ENCODE measurements around the gene MAGI2.

MAGI2 gene

DNA sequence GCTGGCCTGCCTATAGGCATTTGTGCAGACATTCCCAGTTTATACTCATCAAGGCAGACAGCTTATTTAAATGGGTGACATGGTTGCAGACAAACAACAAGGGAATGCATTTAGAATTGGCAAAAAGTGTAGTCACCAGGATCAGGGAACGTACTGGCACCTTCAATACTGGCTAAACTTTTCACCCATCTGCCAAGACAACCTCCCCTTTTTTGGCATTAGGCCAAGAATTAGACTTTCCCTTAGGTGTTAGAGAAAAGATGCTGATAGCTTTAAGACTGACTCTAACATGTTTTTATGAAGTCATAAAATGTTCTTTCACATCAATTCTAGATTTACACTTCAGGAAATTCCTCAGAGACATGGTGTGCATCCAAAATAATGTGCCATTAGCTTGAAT is 1289.0 kb downstream of the MAGI2 start:
- FAIRE-seq = no peak

DNA sequence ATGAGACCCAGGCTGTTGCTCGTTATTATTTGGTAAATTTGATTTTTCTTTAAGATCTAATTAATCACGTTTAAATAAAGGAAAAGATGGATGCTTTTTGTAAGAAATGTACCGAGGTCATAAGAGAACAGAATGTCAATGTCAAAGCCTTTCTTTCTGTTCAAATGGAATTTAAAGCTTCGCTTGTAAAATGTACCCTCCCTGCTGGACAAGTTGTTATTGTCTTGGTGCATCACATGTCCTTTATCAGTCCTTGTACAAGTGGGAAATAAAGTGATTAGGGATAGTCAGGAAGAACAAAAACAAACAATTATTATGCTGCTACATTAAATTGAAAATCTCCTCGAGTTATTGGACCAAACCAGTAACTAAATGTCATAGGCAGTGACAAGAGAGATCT is 1291.7 kb downstream of the MAGI2 start:
- no peak for FAIRE-seq

DNA sequence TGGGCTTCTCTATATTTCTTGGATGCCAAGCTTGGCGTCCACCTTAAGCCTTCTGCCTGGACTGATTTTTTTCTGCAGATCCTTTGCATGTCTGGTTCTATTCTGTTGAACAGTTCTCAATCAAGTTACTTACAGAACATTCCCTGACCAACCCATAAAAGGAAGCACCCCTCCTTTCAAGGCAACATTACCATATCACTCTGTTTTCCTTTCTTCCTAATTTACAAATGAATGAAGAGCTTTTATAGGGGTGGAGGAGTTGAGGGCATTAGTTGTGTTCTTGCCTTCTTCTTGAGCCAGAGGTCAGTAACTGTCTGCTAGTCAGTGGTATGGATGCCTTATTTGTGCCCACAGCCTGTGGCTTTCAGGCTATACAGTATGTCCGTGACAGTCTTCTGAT is 1293.9 kb downstream of the MAGI2 start:
- FAIRE-seq = no peak

DNA sequence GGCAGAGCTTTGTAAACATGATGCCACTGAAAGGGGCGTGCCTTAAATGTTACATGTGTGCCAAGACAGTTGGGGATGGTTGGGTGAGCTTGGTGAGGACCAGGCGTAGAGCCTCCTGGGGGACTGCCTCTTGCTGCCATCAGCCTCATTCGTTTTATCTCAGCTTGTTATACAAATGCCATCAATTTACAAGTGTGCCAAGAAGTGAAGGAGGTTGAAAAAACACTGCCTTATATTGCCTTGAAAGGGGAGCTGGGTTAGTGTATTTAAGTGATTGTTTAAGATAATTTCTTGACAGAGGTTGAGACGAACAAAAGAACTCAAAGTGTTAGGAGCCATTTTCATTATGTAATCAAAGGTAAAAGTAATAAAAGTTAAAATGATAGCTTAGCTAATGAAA is 1300.2 kb downstream of the MAGI2 start:
- no peak for FAIRE-seq

DNA sequence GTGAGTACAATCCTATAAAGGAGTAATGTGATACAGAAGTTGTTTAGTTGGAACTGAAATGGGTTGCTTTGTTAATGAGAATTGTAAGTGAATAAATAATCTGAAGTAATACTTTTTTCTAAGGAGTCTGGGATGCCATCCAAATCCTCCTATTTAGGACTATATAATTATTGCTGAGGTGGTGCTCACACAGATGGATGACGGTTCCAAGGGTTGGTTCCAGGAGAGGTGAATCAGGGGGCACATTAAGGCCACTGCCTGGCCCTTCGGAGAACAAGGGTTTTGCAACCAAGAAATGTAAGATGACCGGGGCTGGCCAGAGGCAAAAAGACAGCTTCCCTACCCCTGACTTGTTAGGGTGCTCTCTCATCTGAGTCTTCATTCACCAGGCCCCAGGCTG is 1302.2 kb downstream of the MAGI2 start:
- FAIRE-seq = peak; percentile 38

DNA sequence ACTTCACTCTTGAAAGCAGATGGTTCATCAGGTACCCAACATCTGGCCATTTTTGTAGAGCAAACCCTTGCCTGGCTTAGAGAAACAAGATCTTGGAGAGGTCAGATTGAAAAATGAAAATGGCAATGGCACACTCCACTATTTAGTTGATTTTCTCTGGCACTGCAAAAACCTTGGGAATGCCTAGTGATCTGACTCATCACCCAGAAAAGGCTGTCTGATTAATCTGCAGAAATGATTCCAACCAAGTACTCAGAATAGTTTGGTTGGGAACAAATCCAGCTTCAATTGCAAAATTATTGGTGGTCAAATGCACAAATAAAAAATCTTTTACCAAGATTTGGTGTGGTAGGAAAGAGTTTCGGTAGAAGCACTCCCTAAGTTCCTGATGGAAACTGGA is 1303.7 kb downstream of the MAGI2 start:
- no peak for FAIRE-seq

DNA sequence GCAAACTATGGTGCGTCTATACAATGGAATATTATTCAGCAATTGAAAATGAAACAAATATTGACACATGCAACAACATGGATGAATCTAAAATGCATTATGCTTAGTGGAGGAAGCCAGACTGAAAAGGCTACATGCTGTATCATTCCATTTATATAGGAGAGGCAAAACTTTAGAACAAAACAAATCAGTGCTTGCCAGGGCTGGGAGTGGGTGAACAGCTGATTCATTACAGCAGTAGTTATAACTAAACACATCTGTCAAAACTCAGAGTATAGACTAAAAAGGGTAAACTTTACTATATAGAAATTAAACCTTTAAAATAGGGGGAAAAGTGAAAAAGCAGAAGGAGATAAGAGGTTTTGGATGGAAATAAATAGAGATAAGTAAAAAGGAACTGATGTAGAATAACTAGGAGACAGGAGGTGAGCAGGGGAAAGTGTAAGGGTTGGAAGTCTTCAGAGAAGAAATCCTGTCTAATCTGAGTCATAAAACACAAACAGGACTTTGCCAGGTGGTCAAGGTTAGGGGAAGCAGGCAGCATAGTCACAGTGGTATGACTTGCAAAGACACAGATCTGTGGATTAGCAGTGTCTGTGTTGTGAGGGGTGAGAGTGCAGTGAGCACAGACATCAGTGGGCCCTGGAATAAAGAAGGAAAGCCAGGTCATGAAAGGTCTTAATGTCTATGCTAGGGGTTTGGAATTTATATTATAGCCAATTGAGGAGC is 1305.1 kb downstream of the MAGI2 start:
- no peak for FAIRE-seq

DNA sequence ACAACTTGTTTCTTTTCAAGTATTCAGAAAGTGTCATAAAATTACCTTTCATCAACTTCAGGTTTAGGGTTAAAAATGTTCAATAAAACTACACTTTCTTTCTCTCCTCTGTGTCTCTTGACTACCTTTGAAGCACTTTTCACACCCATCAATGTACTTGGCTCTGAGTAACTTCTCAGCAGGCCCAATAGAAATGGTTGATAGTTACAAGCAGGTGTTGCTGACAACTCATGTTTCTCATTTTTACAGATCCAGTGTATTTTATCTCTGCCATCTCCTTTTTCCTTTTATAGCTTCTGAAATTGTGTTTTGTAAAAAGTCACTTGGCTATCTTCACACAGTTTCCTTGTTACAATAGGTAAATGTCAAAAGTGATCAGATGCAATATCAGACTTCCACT is 1306.9 kb downstream of the MAGI2 start:
- FAIRE-seq = no peak

DNA sequence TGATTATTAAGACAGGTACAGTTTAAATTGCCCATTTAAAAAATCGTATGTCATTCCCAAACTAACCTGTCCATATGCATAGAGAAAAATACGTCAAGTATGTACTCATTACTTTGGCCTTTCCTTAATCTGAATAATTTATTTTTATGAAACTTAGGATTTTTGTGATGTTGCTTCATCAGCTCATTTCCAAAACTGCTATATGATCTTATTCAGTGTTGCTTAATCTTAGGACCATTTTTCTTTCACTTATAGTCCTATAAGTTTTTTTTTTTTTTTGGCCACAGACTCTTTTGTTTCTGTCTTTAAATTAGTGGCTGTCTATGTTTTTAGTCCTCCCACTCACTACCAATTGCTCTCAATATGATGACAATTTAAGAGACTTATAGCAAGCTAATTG is 1309.8 kb downstream of the MAGI2 start:
- FAIRE-seq = no peak

DNA sequence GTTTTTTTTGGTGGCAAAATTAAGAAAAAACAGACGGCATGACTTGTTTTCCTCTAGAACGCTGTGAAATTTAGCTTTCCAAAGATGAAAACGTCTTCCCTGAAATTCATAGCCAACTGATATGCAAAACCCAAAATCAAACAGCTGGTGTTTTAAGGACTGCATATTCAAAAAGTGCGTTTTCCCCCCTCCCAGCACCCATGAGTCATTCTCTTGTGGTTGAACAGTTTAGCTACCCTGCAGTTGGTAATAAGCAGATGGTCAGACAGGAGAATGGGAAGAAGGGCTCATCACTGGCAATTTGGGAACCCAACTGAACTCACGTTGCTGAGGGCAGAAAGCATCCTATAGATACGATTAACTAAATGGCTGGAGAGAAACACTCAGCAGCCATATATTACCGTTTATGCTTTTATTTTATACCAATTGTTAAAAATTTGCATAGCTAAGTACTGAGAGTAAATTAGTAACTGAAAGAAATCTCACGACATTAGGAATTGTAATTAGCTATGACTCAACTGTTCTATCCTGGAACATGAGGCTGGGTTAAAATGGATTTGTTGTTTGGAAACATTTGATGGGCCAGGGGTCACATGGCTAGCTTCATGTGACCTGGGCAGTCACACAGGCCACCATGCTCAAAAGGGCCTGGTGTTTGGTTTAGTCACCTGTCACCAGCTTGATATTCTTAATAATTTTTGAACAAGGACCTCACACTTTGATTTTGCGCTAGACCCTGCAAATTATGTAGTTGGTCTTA is 1311.8 kb downstream of the MAGI2 start:
- no peak for FAIRE-seq

DNA sequence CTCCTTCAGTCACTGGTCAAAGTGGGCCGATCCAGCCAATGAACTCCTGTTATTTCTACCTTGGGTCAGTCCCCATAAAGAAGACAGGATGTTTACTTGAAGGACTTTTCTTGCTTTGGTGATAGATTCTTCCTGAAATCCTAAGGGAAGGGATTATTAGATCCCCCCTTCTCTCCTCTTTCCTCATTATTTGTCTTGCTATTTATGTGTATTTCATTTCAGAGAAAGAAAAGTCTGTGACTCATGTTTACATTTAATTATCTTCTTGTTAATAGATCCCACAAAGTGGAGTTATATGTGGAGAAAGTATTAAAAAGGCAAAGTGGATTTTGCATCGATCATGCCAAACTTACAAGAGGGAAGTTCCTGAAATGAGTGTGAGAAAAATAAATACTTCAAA is 1313.4 kb downstream of the MAGI2 start:
- FAIRE-seq = no peak

DNA sequence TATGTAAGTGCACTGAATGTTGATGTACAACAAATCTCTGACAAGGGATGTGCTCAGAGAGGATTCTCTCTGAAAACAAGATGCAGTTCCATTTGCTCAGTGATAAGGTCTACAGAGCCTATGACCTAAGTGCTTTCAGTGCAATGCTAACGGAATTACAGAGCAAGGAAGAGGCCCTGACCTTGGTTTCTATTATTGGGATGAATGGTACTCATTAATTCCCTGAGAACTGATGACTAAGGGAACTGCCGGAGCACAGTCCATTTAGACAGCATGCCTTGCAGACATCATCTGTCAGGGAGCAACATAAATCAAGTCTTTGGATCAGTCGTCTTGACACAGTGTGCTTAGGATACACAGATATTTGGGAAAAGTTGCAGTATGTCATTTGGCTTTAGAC is 1314.1 kb downstream of the MAGI2 start:
- FAIRE-seq = peak; percentile 79

DNA sequence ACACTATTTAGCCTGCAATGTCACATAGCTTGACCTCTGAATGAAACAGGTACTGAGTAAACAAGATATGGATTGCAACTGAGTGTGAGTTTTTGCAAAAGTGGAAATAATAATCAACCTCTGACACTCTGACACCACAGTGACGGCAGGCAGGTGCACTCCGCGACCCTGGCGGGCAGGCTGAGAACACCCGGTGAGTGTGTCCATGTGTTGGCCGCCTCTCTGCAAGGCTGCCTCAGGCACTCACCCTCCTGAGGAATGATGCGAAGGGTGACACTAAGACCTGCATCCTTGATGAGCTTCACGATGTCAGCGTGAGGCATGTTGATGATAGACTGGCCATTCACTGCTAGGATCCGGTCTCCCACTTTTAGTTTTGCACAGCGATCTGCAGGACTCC is 1318.7 kb downstream of the MAGI2 start:
- FAIRE-seq = no peak

DNA sequence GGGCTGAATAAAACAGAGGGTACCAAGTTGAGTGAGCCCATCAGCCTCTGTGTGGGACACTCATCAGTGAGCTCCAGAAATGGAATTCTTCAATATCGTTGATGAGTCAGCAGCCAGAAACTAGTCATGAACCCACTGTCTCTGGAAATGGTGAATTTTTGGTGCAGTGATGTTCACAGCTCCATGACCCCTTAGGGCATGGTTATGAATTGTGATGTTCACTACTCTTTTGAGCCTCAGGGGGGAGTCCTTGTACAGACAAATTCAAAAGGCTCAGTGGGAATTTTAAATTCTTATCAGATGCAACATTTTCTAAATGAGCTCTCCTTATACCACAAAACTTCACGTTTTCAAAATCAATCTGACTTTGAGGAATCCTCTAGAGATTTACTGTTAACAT is 1319.2 kb downstream of the MAGI2 start:
- FAIRE-seq = peak; percentile 90

DNA sequence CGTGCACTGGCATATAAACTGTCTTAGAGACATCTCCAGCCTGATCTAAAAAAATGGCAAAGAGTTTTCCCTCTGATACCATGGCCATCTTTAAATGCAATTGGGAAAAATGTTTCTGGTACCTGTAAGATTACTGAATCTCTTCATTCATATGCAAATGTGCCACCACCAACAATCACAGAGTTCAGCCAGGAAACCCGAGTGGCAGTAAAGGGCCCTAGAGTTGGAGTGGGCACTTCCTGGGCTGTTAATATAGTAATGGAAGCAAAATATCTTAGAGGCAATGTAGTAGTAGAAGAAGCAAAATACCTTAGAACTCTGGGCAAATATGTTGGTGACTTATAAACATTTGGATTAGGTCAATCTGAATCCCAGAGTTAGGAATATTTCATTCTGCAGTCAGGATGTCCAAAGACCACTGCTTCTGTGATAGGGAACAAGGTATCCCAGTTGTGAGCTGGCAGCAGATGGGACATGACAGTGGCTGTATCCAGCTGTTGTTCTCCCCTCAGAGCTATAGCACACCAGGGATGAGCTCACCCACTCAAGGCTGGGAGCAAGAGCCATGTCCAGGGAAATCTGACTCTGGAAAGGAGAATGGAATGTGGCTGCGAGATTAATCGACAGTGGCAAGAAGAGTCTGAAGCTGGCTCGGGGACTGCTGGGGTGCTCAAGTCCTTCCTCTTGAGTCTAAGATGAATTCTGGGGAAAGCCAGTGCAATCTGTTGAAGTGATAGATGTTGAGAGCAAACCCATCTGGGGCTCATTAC is 1322.8 kb downstream of the MAGI2 start:
- no peak for FAIRE-seq

DNA sequence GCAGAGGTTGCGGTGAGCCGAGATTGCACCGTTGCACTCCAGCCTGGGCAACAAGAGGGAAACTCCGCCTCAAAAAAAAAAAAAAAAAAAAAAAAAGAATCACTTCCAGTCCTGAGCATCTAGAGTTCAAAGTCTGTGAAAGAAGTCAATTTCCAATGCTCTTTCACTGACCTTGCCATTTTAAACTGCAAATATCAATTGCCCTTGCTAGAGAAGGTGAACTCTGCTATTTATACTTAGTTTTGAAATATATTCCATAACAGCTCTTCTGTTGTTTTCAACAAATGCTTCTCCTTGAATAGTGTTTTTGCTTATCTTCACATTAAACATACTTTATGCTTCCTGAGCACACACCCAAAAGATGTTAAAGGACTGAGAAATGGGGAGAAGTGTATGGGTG is 1323.6 kb downstream of the MAGI2 start:
- FAIRE-seq = no peak

DNA sequence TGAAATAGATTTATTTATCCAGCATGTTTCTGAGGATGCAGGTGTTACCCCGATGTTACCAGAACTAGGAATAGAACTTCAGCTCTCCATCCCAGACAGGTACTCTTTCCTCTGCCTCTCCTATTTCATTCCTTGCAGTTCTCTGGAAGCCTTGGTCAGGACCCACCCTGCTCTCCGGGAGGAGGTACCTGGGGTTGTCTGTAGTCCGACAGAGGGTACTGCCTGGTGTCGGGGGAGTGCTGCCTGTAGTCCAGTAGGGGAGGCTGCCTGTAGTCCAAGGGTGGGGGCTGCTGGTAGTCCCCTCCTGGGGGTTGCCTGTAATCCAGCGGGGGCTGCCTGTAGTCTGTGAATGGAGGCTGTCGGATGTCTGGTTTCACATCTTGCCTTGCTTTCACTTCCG is 1326.5 kb downstream of the MAGI2 start:
- FAIRE-seq = no peak

DNA sequence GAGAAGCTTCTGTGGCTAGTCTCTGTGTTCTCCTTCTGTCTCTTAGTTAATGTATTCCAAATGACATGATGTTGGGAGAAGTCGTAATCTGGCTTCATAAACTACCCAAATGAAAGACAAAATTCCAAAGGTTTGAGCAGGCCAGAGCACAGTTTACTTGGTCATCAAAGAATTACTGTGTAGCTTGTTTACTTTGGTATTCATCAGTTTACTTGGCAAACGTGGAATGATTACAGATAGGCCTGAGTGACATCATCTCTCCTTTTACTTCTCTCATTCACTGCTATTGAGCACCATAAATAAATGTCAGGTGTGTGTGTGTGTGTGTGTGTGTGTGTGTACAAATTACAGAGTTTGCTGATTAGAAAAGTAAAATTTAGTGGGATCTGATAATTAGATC is 1327.6 kb downstream of the MAGI2 start:
- FAIRE-seq = no peak

DNA sequence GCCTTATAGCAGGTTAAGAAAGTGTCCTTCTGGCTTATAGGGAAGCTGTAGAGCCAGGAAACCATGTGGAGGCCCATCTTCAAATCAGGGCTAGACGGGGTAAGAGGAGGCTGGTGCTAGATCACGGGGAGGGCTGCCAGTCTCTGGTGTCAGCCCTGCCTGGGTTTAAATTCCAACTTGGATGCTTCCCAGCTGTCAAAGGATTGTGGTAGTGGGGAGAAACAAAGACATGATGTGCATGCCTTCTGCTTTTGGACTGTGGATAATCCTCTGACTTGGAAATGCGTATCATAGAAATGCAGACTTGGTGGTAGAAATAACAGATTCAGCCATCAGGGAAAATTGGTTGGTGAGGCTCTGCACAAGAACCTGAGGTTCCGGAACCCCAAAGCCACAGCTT is 1329.3 kb downstream of the MAGI2 start:
- FAIRE-seq = no peak

DNA sequence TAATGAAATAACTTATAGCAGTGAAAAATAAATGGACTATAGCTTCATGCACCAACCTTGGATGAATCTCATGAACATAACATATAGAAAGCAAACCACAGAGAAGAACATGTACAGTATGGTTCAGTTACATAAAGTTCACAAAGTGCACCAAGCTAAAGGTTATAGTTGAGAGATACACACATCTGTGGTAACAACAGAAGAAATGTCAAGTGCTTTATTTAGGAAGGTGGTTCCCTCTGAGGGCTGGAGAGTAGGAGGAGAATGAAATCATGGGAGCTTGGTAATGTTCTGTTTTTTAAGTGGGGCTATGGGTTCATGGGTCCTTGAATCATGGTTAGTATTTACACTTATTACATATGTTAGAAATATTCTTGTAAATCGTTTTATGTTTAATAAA is 1331.6 kb downstream of the MAGI2 start:
- FAIRE-seq = no peak

DNA sequence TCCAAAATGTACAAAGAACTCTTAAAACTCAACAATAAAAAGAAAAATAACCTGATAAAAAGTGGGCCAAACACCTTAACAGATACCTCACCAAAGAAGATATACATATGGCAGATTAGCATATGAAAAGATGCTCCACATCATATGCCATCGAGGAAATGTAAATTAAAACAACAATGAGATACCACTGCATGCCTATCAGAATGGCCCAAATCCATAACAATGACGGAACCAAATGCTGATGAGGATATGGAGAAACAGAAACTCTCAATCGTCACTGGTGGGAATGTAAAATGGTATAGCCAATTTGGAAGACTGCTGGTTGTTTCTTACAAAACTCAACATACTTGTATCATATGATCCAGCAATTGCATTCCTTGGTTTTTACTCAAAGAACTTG is 1335.0 kb downstream of the MAGI2 start:
- FAIRE-seq = no peak

DNA sequence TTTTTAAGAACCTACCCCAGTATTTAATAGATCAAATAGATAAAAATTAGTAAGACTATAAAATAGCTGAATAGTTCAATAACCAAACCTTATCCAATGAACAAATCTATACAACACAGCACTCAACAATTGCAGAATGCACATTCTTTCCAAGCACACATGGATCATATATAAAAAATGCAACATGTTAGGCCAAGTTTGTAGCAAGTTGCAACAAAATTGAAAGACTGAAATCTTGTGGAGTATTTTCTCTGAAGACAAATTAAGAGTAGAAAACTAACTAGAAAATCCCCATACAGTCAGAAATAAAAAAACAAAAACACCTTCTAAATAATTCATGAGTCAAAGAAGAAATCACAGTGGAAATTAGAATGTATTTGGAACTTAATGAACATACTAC is 1337.6 kb downstream of the MAGI2 start:
- no peak for FAIRE-seq

DNA sequence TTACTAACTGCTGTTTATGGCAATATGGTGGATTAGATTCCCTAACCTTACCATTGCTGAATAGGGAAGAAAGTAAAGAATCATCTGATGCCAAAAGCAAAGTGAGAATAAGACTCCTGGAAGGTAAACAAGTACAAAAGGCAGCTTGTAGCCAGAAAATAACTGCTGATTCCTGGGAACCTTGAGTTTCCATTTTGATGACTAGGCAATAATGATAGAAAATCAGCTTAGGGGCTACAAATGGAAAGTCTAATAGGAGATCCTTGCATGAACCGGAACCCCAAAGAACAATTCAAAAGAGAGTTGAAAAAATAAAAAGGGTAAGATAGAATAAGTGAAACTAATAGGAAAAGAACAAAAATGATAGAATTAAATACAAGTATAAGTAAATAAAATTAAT is 1338.5 kb downstream of the MAGI2 start:
- FAIRE-seq = no peak

DNA sequence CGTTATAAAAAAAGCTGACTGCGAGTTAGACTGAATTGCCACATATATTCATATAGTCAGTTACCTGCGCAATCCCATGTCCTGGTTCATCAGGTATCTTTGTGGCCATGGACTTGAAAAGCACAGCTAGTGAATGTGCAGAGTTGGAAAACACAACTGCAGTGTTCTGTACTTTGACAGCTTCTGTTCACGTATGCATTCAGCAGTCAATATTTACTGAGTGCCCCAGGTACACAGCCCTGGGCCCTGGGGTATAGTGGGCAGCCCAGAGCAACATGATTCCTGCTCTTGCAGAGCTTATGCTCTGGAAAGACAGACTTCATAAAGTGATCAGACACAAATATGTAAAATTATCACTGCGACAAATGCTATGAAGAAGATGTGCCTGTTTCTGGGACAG is 1341.0 kb downstream of the MAGI2 start:
- FAIRE-seq = no peak

All from islet of Langerhans (tissue), 1 donor.